ENCODE measurements around the gene ZNF608. TPM values are rescaled to one million over a fixed set of nuclear protein-coding genes. Genes with fewer than 3 reads are reported as not detected.
A peak's percentile ranks its signal among the peaks of the same experiment; 100 is the strongest.

Gene ZNF608
- total RNA-seq, 4 donors from 2014 or later: 26.6 to 33.4 (median 29.5) TPM

DNA sequence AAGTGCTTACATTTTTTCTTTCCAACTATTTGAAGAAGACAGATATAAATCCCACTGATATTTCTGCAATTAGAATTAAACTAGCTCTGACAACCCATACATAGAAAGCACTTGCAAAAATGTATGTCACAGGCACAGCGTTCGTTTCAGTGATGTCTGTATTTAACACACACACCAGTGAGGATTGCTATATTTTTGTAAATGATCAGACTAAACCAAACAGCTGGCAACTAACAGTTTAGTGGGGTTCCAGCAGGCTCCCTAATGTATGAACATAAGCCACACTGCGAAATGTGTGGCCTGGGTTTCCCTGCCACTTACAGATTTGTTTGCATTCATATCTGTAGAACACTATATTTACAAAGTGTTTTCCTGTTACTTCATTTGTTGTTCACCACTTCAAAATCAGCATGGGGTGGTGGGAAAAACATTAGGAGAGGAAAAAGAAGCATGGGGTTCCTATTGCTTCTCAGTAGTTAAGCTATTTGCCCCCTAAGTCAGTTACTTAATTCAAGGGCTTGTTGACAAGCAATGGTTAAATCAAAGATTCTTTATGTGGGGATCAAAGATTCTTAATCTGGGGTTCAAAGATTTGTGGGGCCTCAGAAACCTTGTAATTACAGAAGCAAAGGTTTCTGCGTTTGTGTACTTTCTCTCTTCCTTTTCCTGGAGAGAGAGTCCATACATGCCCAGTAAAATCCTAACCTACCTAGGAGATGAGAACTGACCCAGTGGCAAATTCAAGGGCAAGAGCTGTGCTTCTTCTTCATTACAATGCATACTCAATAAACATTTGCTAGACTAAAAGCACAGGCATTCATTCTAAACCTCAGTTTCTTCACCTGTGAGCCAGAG lies 27.1 kb downstream of the ZNF608 start:
- Histone ChIP-seq H3K4me3 (no peak overlapping the region), H3K27me3 (no peaks in the 10 kb centered on the region), H3K9me3 (no peaks in the 10 kb centered on the region), H3K4me1 (peaks cover 12 to 58% (median 55%) of the 10 kb centered on the region in 4 donors), H3K27ac (replicated peaks in 1 of 4) (peak overlapping the region in 3 of 4 donors; percentile 28 to 51 (median 40)), H3K36me3 (no peaks in the 10 kb centered on the region)
- no peak for DNase-seq (ENCODE audit: extremely low spot score)
- intact Hi-C loops (cut with DNase I): no loop called here
- 65% methylated on average over 4 of the region's 4 CpGs for WGBS
- TF ChIP-seq POLR2AphosphoS5 (IDR thresholded peaks at IDR 0.05): no peak
- no peak for TF ChIP-seq POLR2A (IDR thresholded peaks at IDR 0.05; ENCODE audit: low read depth)
- TF ChIP-seq EP300 (IDR thresholded peaks at IDR 0.05): no peak
- TF ChIP-seq, protein P1, sequence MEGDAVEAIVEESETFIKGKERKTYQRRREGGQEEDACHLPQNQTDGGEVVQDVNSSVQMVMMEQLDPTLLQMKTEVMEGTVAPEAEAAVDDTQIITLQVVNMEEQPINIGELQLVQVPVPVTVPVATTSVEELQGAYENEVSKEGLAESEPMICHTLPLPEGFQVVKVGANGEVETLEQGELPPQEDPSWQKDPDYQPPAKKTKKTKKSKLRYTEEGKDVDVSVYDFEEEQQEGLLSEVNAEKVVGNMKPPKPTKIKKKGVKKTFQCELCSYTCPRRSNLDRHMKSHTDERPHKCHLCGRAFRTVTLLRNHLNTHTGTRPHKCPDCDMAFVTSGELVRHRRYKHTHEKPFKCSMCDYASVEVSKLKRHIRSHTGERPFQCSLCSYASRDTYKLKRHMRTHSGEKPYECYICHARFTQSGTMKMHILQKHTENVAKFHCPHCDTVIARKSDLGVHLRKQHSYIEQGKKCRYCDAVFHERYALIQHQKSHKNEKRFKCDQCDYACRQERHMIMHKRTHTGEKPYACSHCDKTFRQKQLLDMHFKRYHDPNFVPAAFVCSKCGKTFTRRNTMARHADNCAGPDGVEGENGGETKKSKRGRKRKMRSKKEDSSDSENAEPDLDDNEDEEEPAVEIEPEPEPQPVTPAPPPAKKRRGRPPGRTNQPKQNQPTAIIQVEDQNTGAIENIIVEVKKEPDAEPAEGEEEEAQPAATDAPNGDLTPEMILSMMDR (IDR thresholded peaks at IDR 0.05): no peak

DNA sequence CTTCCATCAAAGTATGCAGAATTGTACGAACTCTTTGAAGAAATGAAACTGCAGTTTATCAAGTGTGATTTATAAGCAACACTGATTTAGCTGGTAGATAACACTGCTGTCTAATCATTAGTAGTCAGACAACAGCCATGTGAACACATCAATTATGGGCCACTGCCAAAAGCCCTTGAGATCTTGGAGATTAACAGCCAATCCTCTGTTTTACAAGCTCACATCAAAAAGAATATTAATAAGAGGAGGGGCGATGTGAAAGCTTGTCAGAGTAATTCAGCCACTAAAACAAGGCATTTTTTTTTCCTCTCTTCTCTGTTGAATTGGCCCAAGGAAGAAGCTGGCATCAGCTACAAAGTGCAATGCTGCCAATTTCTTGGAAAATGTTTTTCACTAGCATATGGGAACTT lies 28.1 kb downstream of the ZNF608 start:
- Histone ChIP-seq H3K4me3 (peak overlapping the region in 2 of 4 donors; percentile 3 to 4), H3K4me1 (peaks cover 18 to 63% (median 61%) of the 10 kb centered on the region in 4 donors), H3K9me3 (no peaks in the 10 kb centered on the region), H3K36me3 (no peaks in the 10 kb centered on the region), H3K27ac (replicated peaks in 1 of 4) (peak overlapping the region; percentile 28 to 51 (median 34)), H3K27me3 (no peaks in the 10 kb centered on the region)
- 25% methylated on average over 2 of the region's 2 CpGs for WGBS
- no peak for DNase-seq (ENCODE audit: extremely low spot score)
- TF ChIP-seq, protein P1 (IDR thresholded peaks at IDR 0.05): no peak
- no peak for TF ChIP-seq POLR2AphosphoS5 (IDR thresholded peaks at IDR 0.05)
- intact Hi-C loops (cut with DNase I): no loop called here

DNA sequence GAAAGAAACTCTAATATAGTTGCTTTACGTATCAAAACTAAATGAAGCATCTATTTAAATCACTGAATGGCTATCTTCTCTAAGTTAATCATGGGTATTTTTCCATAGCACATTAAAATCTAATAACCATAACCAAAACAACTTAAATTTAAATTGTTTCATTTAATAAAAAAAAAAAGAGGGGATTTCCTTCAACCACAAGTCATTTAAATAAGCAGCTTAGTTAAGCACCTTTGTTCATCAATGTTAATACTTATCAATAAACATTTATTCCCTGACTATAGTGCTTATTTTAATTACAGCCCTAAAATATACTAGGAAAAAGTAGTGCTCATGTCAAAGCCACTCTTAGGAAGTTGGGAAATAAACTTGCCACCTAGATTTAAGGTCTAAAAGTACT lies 30.3 kb downstream of the ZNF608 start:
- no peak for TF ChIP-seq POLR2AphosphoS5 (IDR thresholded peaks at IDR 0.05)
- no peak for TF ChIP-seq EP300 (IDR thresholded peaks at IDR 0.05)
- no peak for TF ChIP-seq POLR2A (IDR thresholded peaks at IDR 0.05; ENCODE audit: low read depth)
- TF ChIP-seq, protein P1 (IDR thresholded peaks at IDR 0.05): no peak
- Histone ChIP-seq H3K9me3 (no peaks in the 10 kb centered on the region), H3K27me3 (no peaks in the 10 kb centered on the region), H3K27ac (replicated peaks in 1 of 4) (no peak overlapping the region), H3K4me3 (no peak overlapping the region), H3K4me1 (peaks cover 20 to 64% (median 57%) of the 10 kb centered on the region in 4 donors), H3K36me3 (no peaks in the 10 kb centered on the region)
- WGBS: 98% methylated on average over 1 of the region's 1 CpG
- intact Hi-C loops (cut with DNase I): no loop called here
- no peak for DNase-seq (ENCODE audit: extremely low spot score)

DNA sequence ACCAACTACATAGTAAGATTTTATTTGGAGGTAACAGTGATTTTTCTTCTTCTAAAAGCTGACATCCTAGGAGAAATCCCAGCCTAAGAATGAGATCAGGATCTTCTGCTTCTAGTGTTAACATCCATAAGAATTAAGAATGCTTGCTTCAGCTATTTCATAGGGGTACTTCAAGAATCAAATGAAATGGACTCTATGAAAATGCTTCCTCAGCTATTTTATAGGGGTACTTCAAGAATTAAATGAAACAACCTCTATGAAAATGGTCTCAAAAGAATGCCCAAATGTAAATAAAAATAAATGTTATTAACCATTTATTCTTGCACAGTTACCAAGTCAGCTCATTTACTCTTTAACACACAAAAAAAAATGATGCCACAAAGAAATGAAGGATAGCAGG lies 31.5 kb downstream of the ZNF608 start:
- no peak overlapping the region for H3K27ac ChIP-seq (replicated peaks in 1 of 4)
- H3K4me1 ChIP-seq: peaks cover 15 to 64% (median 52%) of the 10 kb centered on the region in 4 donors
- intact Hi-C loops (cut with DNase I): no loop called here
- H3K4me3 ChIP-seq: no peak overlapping the region
- H3K9me3 ChIP-seq: no peaks in the 10 kb centered on the region
- no peak for DNase-seq (ENCODE audit: extremely low spot score)
- TF ChIP-seq POLR2AphosphoS5 (IDR thresholded peaks at IDR 0.05): no peak
- no peak for TF ChIP-seq EP300 (IDR thresholded peaks at IDR 0.05)
- TF ChIP-seq, protein P1 (IDR thresholded peaks at IDR 0.05): no peak
- no peak for TF ChIP-seq POLR2A (IDR thresholded peaks at IDR 0.05; ENCODE audit: low read depth)
- no peaks in the 10 kb centered on the region for H3K27me3 ChIP-seq
- H3K36me3 ChIP-seq: no peaks in the 10 kb centered on the region
